GM19395 (cell line): ENCODE data around the gene PSMB7.

ENCODE experiments used
- ATAC-seq: cut with Tn5 transposase; IDR thresholded peaks from one replicate; pipeline ENCODE4 v1.9.1; 2021; ENCODE audit warnings: mild to moderate bottlenecking, moderate library complexity; ENCODE audit not compliant: unreplicated experiment

The PSMB7 gene

DNA sequence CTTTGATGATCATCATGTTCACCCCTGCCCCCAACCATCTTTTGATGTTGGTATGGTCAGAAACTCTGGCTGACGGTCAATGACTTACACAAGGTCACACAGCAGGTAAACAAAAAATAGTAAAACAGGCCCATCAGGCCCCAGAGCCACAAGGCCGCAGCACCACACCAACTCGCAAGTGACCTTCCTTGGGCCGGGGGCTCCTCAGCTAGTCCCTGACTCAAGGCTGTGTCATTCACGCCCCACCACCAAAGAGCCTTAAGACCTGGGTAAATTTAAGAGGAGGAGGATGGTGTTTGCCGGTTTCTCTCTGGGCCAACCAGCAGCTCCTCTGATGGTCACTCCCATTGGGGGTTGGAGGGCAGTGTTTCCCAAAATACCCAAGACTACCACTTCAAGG lies 55.8 kb downstream of the PSMB7 start:
- ATAC-seq: no peak

DNA sequence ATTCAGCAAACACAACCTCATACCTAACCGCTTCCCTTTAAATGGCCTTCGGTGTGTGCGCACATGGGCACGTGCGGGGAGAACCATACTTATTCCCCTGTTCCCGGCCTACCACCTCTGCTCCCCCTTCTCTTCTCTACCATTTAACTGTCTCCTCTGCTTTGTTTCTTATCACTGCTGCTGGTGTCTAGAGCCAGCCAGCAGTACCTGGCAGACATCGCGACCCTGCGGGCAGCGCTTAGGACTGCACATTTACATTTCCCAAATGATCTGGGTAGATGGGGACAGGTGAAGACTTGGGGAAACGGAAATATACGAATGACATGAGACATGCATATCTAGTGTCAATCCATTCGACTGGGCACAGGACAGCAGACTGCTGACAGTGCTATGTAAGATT lies 56.6 kb downstream of the PSMB7 start:
- no peak for ATAC-seq

DNA sequence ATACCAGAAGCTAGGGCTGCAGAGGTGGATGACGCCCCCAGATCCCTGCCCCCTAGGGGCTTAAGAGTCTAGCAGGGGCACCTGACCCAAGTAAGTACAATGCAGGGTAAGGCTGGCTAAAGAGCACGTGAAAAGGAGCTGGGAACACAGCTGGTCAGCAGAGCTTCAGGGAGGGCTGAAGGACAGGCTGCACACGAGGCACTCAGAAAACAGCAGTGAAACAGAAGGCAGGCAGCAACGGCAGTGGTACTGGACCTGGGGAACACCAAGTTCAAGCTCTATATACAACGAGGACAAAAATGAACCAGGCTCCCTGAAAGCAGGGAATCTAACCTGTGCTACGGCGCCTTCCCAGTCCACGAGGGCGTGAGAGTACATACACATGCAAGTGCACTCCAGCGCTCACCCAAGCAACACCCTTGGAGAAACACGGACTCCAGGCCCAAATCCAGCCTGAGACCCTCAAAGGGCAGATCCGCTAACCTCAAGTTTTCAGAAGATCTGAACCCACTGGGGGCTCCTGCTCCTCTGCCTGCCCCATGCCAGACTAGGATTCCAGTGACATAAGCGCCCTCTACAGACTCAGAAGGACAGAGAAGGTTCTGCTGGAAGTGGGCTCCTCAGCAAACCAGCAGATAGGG lies 57.4 kb downstream of the PSMB7 start:
- ATAC-seq: no peak

DNA sequence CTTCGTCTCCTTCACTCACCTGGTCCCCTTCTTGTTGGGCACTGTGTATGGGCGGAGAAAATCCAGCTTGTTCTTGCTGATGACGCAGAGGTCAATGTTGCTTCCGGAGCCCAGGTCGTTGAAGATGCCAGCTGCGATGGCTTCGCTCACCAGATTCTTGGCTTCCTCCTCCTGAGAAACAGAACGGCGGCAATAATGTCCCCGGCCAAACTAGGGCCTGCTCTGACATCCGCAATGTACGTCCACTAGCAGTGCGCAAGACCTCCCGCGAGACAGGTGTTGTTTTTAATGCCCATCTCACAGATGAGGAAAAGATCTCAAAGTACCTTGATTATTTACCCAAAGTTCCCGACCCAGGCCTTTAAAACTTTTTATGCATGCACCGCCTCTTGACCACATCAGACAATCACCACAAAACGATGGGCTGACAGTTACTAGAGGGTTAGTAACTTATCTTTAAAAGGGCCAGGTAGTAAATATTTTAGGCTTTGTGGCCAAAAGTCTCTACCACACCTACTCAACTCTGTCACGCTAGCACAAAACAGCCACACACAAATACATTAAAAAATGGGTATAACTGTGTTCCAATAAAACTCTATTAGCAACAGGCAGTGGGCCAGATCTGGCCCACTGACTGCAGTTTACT lies 58.4 kb downstream of the PSMB7 start:
- no peak for ATAC-seq

DNA sequence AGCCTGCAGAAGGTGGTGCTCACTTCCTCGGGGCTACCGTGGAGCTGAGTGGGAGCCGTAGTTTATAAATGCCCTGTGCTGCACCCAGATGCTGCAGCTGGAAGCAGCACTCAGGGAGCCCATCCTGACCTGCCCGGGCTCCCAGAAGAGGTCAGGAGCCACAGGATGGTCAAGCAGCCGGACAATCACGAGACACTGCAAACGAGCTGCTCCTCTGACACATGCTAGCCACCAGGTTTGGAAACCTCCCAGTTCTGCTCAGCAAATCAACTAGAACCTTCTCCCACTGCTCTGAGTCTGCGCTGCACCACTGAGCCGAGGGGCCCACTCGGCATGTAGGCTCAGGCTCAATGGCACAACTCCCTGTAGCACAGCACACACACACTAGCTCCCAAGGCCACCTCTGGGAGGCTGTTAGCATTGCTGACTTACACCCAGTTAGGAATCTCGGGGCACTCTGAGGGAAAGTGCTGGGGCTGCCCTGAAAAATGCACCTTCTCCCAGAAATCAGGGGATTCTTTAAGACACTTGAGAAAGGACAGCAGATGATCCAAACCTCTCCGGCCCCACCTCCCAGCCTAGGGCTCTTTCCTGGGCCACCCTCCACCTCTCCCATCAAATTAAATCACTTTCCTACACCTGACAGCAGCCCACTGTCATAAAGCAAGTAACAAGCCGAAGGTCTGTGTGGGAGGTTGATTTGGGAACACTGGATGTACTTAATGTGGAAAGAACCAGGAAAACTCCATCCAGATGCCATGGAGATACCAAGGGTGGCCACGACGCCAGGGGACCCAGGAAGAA lies 59.1 kb downstream of the PSMB7 start:
- ATAC-seq: no peak

DNA sequence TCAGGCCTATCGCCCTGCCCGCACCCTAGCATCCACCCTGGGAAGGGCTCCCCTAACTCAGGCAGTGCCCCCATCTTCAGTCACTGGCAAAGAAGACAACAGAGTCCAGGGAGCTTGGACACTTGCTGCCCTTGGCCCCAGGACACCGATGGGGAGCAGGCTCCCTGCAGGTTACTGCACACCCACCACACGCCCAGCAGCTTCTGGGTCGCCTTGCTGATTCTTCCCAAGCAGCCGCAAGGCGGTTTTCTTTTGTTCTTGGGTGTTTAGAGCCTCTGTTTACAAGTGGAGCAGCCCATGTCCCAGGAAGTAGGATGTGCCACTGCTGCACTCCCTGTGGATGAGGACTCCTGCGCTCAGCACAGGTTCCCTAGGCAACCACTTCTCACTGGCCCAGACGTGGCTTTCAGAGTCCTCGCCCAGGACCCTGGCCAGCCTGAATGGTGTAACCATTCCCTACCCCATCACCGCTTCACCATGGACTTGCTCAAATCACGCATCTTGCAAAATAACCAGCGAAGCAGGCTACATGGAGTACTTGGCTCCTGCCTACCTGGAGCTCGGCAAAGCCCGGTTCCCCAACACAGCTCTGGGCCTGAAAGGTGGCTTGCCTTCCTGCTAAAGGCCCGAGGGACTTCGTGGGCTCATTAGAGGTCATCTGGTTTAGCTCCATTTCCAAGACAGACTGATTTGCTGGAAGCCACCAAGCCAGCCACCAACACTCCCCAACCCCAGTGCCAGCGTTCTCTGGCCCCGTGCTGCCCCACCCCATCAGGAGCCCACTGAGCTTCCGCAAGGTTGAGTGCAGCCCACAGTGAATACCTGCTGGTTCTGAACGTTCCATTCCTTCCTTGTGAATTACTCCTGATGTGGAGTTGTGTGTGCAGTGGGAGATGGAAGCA lies 60.0 kb downstream of the PSMB7 start:
- ATAC-seq: no peak

DNA sequence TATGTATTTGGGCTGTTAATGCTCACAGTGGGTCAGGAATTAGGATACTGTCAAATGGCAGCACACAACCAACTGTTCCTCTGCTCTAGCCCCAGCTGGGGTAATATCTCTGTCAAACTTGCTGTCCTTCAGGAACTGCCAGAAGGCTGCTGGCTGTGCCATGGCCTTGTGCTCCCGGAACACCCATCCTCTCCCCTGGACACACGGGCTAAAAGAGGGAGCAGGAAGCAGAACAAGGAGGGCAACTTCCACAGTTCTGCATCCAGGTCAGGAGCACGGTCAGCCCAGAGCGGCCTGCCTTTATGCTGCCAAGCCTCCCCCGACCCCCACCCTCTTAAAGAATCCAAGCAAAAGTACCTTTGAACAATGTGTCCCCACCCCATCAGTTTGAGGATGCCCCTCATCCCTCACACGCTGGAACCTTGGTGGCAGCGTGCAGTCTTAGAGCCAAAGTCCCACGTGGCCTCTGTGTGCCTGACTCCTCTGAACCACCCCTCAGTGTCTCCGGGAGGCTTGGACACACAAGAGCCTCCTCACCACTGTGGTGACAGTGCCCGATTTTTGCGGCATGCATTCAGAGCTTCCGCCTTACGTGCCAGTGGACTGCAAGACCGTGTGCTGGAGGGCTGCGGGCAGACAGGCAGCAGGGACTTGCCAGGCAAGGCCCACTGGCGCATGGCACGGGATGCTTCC lies 60.8 kb downstream of the PSMB7 start:
- ATAC-seq: no peak

DNA sequence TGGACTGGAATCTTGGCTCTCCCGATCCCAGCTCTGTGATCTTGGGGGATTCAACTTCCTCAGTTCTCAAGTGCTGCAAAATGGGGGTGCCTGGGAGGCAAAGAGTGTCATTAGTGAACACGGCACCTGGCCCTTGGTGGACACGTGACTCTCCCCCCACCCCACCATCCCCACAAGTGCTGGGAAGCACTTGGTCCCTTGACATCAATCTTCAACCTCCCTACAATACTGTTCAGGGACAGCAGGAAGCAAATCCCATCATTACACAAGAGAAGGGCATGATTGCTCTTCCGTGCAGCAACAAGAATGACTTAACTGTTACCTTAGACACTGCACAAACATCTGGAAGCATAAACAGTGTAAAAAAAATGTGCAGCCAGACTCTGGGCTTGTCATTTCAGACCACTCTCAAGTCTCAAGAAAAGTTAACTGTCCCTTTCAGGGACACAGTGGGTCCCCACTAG lies 61.4 kb downstream of the PSMB7 start:
- no peak for ATAC-seq

DNA sequence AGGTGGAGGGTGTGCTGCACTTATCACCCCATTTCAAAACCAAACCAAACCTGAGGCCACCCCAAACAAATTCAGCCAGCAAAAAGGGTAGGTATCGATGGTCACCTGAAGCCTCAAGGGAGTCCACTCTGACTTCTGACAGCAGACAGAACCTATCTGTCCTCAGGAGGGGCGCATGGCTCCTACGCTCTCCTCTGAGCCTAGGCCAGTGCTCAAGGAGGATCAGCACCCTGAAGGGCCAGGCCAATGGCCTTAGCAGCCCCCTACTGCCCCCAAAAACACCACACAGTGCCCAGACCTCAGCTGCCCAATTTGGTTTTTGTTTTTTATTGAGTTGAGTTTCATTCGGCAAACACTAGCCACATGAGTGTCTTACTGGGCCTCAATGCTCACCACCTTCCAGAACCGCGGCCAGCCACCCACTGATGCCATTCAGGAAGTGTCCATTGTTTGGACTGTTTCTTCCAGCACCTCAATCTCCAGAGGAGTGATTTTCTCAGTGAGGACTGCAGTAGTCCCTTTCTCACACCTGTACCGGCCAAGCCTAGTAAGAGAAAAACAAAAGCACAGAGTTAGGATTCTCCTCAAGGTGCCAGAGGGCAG lies 62.0 kb downstream of the PSMB7 start:
- ATAC-seq: no peak

DNA sequence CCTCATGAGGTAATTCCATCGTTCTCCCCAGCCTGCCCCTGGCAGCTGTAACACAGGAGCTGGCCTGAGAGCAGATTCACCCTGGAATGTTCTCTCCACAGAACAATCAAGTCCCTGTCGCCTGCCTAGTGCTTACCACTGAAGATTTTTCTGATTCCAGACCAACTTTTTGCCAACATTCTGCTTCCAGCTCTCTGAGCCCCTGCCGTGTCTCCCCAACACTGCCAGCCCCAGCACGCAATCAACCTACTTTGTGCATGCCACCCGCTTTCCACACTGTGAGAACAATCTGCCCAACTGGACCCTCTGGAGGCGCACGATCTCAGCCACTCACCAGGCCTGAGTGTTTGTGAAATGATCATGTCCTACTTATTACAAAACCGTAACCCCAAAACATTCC lies 62.6 kb downstream of the PSMB7 start:
- no peak for ATAC-seq

DNA sequence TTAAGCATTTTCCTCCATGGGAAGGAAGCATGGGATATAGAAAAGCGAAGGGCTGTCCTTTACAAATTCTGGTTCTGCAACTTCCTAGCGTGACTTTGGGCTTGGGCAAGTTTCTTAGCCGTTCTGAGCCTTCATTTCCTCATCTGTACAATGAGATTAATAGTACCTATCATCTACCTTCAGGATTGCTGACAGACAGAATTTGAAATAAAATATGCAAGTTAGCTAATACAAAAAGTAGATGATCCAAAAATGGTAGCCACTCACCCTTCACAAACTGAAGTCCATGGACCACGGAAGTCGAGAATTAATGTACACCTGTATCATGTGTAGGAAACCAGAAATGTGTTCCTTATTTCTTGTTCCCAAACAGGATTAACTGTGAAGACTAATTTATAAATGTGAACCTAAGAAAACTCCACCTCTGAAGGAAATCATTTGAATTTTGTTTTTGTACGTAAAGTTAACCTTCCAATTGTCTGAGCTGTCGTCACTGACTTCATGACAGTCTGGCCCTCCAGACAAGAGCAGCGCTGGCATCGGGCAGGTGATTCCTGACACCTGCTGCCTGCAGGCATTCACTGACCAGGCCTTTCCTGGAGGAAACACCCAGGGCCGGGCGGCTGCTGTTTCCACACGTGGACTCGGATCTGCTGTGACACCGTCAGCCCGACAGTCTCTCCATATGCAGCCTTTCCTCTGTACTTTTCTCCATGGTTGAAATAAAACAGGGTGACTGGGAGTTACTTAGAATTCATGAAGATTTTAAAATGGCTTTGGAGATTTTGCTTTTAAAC lies 63.4 kb downstream of the PSMB7 start:
- ATAC-seq: no peak

DNA sequence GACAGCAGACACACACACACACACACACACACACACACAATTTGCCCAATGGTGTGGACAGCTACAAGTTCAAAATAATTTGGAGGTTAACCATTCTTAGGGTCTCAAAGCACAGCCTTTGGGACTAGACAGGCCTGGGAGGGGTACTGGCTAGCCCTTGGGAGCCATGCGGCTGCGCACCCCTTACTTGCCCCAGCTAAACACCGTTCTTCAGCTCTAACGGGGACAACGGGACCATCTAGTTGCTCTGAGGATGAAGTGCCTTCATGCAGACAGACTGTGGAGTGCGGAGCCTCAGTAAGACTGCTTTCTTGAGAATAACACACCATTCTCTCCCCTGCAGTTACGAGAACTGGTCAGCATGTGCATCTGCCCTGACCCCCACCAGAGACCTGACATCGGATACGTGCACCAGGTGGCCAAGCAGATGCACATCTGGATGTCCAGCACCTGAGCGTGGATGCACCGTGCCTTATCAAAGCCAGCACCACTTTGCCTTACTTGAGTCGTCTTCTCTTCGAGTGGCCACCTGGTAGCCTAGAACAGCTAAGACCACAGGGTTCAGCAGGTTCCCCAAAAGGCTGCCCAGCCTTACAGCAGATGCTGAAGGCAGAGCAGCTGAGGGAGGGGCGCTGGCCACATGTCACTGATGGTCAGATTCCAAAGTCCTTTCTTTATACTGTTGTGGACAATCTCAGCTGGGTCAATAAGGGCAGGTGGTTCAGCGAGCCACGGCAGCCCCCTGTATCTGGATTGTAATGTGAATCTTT lies 64.6 kb downstream of the PSMB7 start:
- no peak for ATAC-seq

DNA sequence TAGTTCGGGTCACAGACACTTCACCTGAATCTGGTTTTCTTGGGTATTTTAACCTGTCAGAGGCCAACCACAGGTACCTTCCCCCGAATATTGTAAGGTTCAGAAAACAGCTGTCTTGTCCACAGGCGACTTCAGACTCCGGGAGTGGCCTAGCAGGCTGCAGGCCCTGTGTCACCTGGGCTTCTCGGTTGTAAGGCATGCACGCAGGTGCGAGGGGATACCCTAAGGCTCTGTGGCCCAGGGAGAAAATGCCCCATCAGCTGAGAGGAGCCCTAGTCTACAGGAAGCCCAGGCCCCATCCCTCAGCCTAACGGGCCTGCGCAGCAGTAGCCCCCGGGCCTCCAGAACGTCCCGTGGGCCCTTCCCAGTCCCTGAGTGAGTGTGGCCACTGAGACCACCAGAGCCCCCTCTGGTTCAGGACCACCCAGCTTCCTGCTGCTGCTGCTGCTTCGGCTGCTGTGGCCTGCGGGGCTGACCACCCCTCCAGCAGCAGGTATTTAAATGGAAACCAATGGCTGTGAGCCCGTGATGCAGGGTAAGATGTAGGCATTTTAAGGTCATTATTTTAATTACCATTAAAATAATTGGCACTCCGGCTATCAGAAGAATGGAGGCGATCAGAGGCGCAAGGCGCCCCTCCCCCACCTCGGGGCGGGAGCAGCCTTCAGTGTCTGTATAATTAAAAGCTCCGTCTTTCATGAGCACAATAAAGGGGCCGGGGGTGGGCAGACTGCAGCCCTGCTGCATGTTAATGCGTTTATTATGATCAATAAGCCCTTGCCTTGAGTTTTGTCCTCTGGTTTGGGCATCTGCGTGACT lies 65.4 kb downstream of the PSMB7 start:
- no peak for ATAC-seq

DNA sequence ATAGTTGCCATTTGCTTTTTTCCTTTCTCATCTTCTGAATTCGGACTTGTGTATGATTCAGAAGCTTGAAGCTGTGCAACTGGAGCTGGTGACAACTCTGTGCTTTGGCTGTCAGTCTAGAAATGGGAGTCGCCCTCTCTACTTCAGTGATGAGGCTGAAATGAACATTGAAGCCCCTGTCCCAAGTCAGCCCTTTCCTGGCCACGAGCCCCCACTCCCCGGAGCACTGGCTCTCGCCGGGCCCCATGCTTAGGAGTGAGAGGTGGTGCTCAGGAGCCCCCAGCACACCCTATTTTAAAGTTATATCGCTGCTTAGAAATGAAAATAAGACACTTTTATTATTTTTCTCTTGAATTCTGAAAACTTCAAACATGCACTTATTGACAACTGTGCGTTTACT lies 66.0 kb downstream of the PSMB7 start:
- ATAC-seq: no peak

DNA sequence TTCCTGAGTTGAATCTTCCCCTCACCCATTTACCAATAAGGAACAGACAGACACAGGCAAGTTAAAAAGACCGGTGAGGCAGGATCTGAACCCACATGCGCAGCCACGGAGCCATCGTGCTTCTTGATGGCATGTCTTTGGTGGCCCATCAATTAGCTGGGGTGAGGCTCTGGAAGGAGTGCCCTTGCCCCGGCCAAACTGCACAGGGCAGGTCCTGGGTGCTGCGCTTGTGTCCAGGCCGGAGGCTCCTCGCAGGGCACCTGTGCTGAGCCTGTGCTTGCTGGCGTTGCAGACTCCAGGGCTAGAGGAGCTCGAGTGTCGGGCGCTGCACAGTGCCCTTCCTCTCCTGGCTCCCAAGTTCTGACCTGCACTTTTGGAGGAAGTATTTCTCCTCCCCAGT lies 66.4 kb downstream of the PSMB7 start:
- ATAC-seq: no peak

DNA sequence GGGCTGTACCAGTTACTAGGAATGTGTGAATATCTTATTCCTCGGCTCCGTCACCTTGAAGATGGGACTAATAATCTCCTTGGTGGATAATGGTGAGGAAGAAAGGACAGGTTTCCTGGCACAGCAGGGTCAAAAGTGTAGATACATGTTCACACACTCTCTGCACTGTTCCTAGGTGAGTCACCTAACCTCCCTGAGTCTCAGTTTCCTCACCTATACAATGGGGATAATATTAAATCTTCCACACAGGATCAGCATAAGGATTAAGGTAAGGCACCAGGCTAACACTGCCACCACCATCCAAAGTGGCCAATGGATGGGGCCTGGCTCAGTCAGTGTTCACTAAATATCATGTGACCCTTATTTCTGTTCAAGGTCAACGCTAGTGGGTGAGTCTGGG lies 66.9 kb downstream of the PSMB7 start:
- ATAC-seq: no peak

DNA sequence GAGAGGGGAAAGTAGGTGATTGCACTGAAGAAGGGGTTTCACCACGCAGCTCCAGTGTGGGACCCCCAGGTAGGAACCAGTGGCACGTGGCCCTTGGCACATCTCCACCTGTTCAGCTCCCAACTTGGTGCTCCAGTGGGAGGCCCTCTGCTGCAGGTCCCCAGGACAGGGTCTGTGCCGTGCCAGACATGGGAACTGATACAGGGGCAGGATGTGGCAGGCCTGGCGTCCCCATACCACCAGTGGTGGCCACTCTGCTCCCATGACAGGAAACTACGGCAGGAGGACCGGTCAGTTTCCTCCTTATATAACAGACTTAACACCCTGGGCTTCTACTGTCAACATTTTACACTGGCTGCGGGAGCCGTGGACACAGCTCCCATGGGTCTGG lies 67.3 kb downstream of the PSMB7 start:
- ATAC-seq: no peak
